HG03196 (cell line): ENCODE measurements around the gene ACOT2.
A peak's percentile ranks its signal among the peaks of the same experiment; 100 is the strongest.
"Not testable (repeated sequence)": the region's sequence is repeated elsewhere in the genome, so short reads cannot be mapped to it uniquely, and the experiment has no call there.

Source experiments
- ATAC-seq: cut with Tn5 transposase; IDR thresholded peaks from one replicate; pipeline ENCODE4 v1.9.1; 2021; ENCODE audit not compliant: unreplicated experiment

Gene ACOT2

GRCh38 chr14:73567951-73568885 lies 795 bp upstream of the ACOT2 start:
- no peak for ATAC-seq

GRCh38 chr14:73568886-73569184 lies 178 bp upstream of the ACOT2 start:
- ATAC-seq: not testable (repeated sequence)

GRCh38 chr14:73570913-73571312 lies 1.9 kb downstream of the ACOT2 start:
- ATAC-seq: not testable (repeated sequence)

GRCh38 chr14:73573034-73573433 lies 4.0 kb downstream of the ACOT2 start:
- ATAC-seq: not testable (repeated sequence)

GRCh38 chr14:73573740-73574139 lies 4.7 kb downstream of the ACOT2 start:
- ATAC-seq: not testable (repeated sequence)

GRCh38 chr14:73574251-73574650 lies 5.2 kb downstream of the ACOT2 start:
- ATAC-seq: not testable (repeated sequence)

GRCh38 chr14:73576391-73576790 lies 7.4 kb downstream of the ACOT2 start:
- no peak for ATAC-seq

- ATAC-seq: not testable (repeated sequence)
Observed at GRCh38 chr14:73577214-73577613, 8.2 kb downstream of the ACOT2 start.

GRCh38 chr14:73582102-73582979 lies 13.3 kb downstream of the ACOT2 start:
- not testable (repeated sequence) for ATAC-seq

- ATAC-seq: no peak
Observed at GRCh38 chr14:73588695-73589094, 19.7 kb downstream of the ACOT2 start.

GRCh38 chr14:73589116-73589515 lies 20.1 kb downstream of the ACOT2 start:
- no peak for ATAC-seq

- ATAC-seq: not testable (repeated sequence)
Observed at GRCh38 chr14:73590673-73591004, 21.6 kb downstream of the ACOT2 start.

- ATAC-seq: no peak
Observed at GRCh38 chr14:73591690-73592449, 22.9 kb downstream of the ACOT2 start, which contains the start of gene ACOT4. Gene ACOT4 (plus strand): TSS chr14:73591873. CDS start chr14:73591960, 87 bp downstream.

GRCh38 chr14:73594491-73594890 lies 25.5 kb downstream of the ACOT2 start:
- ATAC-seq: no peak

- no peak for ATAC-seq
Observed at GRCh38 chr14:73599499-73599898, 30.5 kb downstream of the ACOT2 start.

GRCh38 chr14:73602994-73603393 lies 34.0 kb downstream of the ACOT2 start:
- ATAC-seq: no peak

- no peak for ATAC-seq
Observed at GRCh38 chr14:73606271-73606670, 37.3 kb downstream of the ACOT2 start.

GRCh38 chr14:73607241-73607640 lies 38.2 kb downstream of the ACOT2 start:
- ATAC-seq: no peak

GRCh38 chr14:73610687-73611086 lies 41.7 kb downstream of the ACOT2 start:
- no peak for ATAC-seq

GRCh38 chr14:73612339-73613045 lies 43.5 kb downstream of the ACOT2 start, which contains the start of gene ACOT6:
Gene ACOT6 (plus strand): TSS chr14:73612517. CDS start chr14:73612572, 55 bp downstream.
- peak; percentile 53 for ATAC-seq
